DOHH2 (cell line): Measurements from ENCODE around the gene LGALS9C.
"Not testable (repeated sequence)": the region's sequence is repeated elsewhere in the genome, so short reads cannot be mapped to it uniquely, and the experiment has no call there.

Experiments
- EZH2phosphoT487 ChIP-seq: fragments of 200-600 bp; sonication (generic); IDR thresholded peaks from 2 replicates; pipeline ENCODE4 v1.6.1; 2017; ENCODE audit warnings: borderline replicate concordance, mild to moderate bottlenecking, antibody characterized with exemption, low read length, moderate library complexity, mixed read lengths
- TF ChIP-seq, protein P1 (sequence below): fragments of 200-600 bp; sonication (generic); IDR thresholded peaks from one replicate; pipeline ENCODE4 v1.5.1; 2014; ENCODE audit warnings: antibody characterized with exemption, mild to moderate bottlenecking, low read depth, low read length; ENCODE audit not compliant: poor library complexity, severe bottlenecking

DNA sequence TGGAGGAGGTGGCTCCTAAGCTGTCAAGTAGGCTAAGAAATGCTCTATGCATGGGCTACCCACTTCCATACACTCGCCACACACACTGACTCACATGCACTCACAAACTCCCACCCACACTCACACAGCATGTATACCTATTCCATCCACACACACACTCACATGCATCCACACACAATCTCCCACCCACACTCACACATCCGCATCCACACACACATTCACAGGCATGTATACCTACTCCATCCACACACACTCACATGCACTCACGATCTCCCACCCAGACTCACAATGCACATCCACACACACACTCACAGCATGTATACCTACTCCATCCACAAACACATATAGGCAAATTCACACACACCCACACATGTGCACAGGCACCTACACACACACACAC is 32.1 kb downstream of the LGALS9C start:
- TF ChIP-seq, protein P1, sequence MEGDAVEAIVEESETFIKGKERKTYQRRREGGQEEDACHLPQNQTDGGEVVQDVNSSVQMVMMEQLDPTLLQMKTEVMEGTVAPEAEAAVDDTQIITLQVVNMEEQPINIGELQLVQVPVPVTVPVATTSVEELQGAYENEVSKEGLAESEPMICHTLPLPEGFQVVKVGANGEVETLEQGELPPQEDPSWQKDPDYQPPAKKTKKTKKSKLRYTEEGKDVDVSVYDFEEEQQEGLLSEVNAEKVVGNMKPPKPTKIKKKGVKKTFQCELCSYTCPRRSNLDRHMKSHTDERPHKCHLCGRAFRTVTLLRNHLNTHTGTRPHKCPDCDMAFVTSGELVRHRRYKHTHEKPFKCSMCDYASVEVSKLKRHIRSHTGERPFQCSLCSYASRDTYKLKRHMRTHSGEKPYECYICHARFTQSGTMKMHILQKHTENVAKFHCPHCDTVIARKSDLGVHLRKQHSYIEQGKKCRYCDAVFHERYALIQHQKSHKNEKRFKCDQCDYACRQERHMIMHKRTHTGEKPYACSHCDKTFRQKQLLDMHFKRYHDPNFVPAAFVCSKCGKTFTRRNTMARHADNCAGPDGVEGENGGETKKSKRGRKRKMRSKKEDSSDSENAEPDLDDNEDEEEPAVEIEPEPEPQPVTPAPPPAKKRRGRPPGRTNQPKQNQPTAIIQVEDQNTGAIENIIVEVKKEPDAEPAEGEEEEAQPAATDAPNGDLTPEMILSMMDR: not testable (repeated sequence)
- not testable (repeated sequence) for TF ChIP-seq EZH2phosphoT487
